Trophoblast cell (in vitro differentiated cells and primary cell): ENCODE data around the gene OBSCN.

Experiments
- DNase-seq, 2 donors: peaks; one replicate each; pipeline ENCODE4 v3.0.0-alpha.2; 2016
- H2AFZ ChIP-seq: 2 replicates; pipeline ENCODE4 v1.6.1; 2013; ENCODE audit warnings: low read length, moderate library complexity, mild to moderate bottlenecking; ENCODE audit not compliant: insufficient read depth, poor library complexity
- H2AK5ac ChIP-seq: 2 replicates; pipeline ENCODE4 v1.6.1; 2013; ENCODE audit warnings: mild to moderate bottlenecking, low read length
- H2BK120ac ChIP-seq: 2 replicates; pipeline ENCODE4 v1.6.1; 2013; ENCODE audit warnings: low read length, mild to moderate bottlenecking, moderate library complexity; ENCODE audit not compliant: insufficient read depth, poor library complexity
- H2BK12ac ChIP-seq: 2 replicates; pipeline ENCODE4 v1.6.1; 2013; ENCODE audit warnings: mild to moderate bottlenecking, low read length, moderate library complexity
- H2BK5ac ChIP-seq: 2 replicates; pipeline ENCODE4 v1.6.1; 2013; ENCODE audit warnings: low read length, low read depth, moderate library complexity, mild to moderate bottlenecking; ENCODE audit not compliant: poor library complexity
- H3K14ac ChIP-seq: 2 replicates; pipeline ENCODE4 v1.6.1; 2013; ENCODE audit warnings: mild to moderate bottlenecking, low read length
- H3K18ac ChIP-seq: 2 replicates; pipeline ENCODE4 v1.6.1; 2013; ENCODE audit warnings: mild to moderate bottlenecking, low read length
- H3K23ac ChIP-seq: 2 replicates; pipeline ENCODE4 v1.6.1; 2013; ENCODE audit warnings: low read length
- H3K27ac ChIP-seq: 2 replicates; pipeline ENCODE4 v1.5.1; 2013; ENCODE audit warnings: low read depth, mild to moderate bottlenecking, inconsistent platforms, low read length, moderate library complexity
- H3K27me3 ChIP-seq: 2 replicates; pipeline ENCODE4 v1.6.1; 2013; ENCODE audit warnings: inconsistent platforms, mild to moderate bottlenecking, low read length, moderate library complexity; ENCODE audit not compliant: insufficient read depth
- H3K36me3 ChIP-seq, 2 experiments: 1 replicate in 1 of 2; 2 replicates in 1 of 2; pipeline ENCODE4 v1.6.1; 2013; ENCODE audit warnings: low read length in 2 of 2, mild to moderate bottlenecking in 2 of 2, moderate library complexity in 1 of 2; ENCODE audit not compliant: insufficient read depth in 2 of 2, control insufficient read depth in 1 of 2
- H3K4ac ChIP-seq: 2 replicates; pipeline ENCODE4 v1.6.1; 2013; ENCODE audit warnings: low read depth, mild to moderate bottlenecking, low read length, moderate library complexity
- H3K4me1 ChIP-seq, 2 experiments: 1 replicate in 1 of 2; 2 replicates in 1 of 2; pipeline ENCODE4 v1.6.1; 2013; ENCODE audit warnings: low read length in 2 of 2, mild to moderate bottlenecking in 2 of 2, moderate library complexity in 1 of 2; ENCODE audit not compliant: insufficient read depth in 2 of 2, control insufficient read depth in 1 of 2
- H3K4me2 ChIP-seq: 2 replicates; pipeline ENCODE4 v1.6.1; 2013; ENCODE audit warnings: inconsistent platforms, mild to moderate bottlenecking, low read length, moderate library complexity
- H3K4me3 ChIP-seq: 2 replicates; pipeline ENCODE4 v1.5.1; 2013; ENCODE audit warnings: mild to moderate bottlenecking, low read depth, low read length, inconsistent platforms
- H3K79me1 ChIP-seq: one replicate; pipeline ENCODE4 v1.6.1; 2013; ENCODE audit warnings: low read length
- H3K79me2 ChIP-seq: 2 replicates; pipeline ENCODE4 v1.6.1; 2013; ENCODE audit warnings: low read length, mild to moderate bottlenecking; ENCODE audit not compliant: control insufficient read depth, insufficient read depth, poor library complexity
- H3K9ac ChIP-seq: 2 replicates; pipeline ENCODE4 v1.6.1; 2013; ENCODE audit warnings: mild to moderate bottlenecking, low read length
- H3K9me3 ChIP-seq: 2 replicates; pipeline ENCODE4 v1.6.1; 2013; ENCODE audit warnings: low read depth, mild to moderate bottlenecking, control low read depth, inconsistent platforms, low read length; ENCODE audit not compliant: insufficient read depth
- H4K12ac ChIP-seq: 2 replicates; pipeline ENCODE4 v1.6.1; 2013; ENCODE audit warnings: low read depth, mild to moderate bottlenecking, low read length, moderate library complexity
- H4K8ac ChIP-seq: 2 replicates; pipeline ENCODE4 v1.6.1; 2013; ENCODE audit warnings: low read depth, mild to moderate bottlenecking, low read length, moderate library complexity
- H4K91ac ChIP-seq: one replicate; pipeline ENCODE4 v1.6.1; 2013; ENCODE audit warnings: low read depth, mild to moderate bottlenecking, low read length, moderate library complexity
- WGBS: extraction: QIAGEN DNeasy Blood & Tissue Kit; methylation state at CpG from one replicate; pipeline ENCODE4 v1.1.7; 2013; ENCODE audit warnings: missing lambda C conversion rate; ENCODE audit not compliant: insufficient read length, insufficient coverage; ENCODE audit errors: extremely low coverage; 5-methylcytosine and 5-hydroxymethylcytosine counted together

OBSCN gene

GRCh38 chr1:228405200-228405978 is 197.5 kb downstream of the OBSCN start:
- Histone ChIP-seq H3K4me1 (peaks cover 17 to 21% of the 10 kb centered on the region in 2 experiments), H3K4me2 (peak overlapping the region; percentile 79), H2BK5ac (peak overlapping the region; percentile 23), H4K91ac (peak overlapping the region; percentile 22), H3K14ac (peak overlapping the region; percentile 74), H3K23ac (no peak overlapping the region), H3K9me3 (peaks cover 3% of the 10 kb centered on the region), H2BK120ac (no peak overlapping the region), H3K18ac (peak overlapping the region; percentile 62), H4K8ac (peak overlapping the region; percentile 25), H3K4me3 (peak overlapping the region; percentile 91), H4K12ac (no peak overlapping the region), H3K79me2 (peaks cover 23% of the 10 kb centered on the region), H2AK5ac (peak overlapping the region; percentile 39), H3K27me3 (no peaks in the 10 kb centered on the region), H3K4ac (peak overlapping the region; percentile 97), H3K79me1 (peaks cover 16% of the 10 kb centered on the region), H2AFZ (peak overlapping the region; percentile 18), H2BK12ac (no peak overlapping the region), H3K36me3 (peaks cover 42 to 44% of the 10 kb centered on the region in 2 experiments), H3K27ac (no peak overlapping the region), H3K9ac (peak overlapping the region; percentile 82)
- no CpG with 5 or more reads among the region's 11 CpGs for WGBS
- no peak for DNase-seq

GRCh38 chr1:228405979-228406228 is 198.1 kb downstream of the OBSCN start:
- no CpG with 5 or more reads among the region's 21 CpGs for WGBS
- Histone ChIP-seq H2BK12ac (no peak overlapping the region), H3K4me1 (peaks cover 17 to 21% of the 10 kb centered on the region in 2 experiments)

GRCh38 chr1:228407106-228408040 is 199.5 kb downstream of the OBSCN start:
- Histone ChIP-seq H3K27ac (peak overlapping the region; percentile 87), H4K12ac (peak overlapping the region; percentile 96), H3K79me1 (peaks cover 16% of the 10 kb centered on the region), H3K4me1 (peaks cover 17 to 25% of the 10 kb centered on the region in 2 experiments), H3K4me2 (peak overlapping the region; percentile 78), H4K91ac (peak overlapping the region; percentile 92), H3K14ac (peak overlapping the region; percentile 96), H3K23ac (no peak overlapping the region), H2BK5ac (peak overlapping the region; percentile 91), H3K36me3 (peaks cover 39 to 43% of the 10 kb centered on the region in 2 experiments), H2BK12ac (peak overlapping the region; percentile 51), H2AK5ac (peak overlapping the region; percentile 95), H4K8ac (peak overlapping the region; percentile 97), H3K9me3 (no peaks in the 10 kb centered on the region), H2AFZ (peak overlapping the region; percentile 78), H3K4me3 (peak overlapping the region; percentile 81), H2BK120ac (peak overlapping the region; percentile 92), H3K9ac (peak overlapping the region; percentile 60), H3K4ac (peak overlapping the region; percentile 87), H3K79me2 (peaks cover 23% of the 10 kb centered on the region), H3K18ac (peak overlapping the region; percentile 96), H3K27me3 (no peaks in the 10 kb centered on the region)
- DNase-seq: peak in 1 of 2 donors; percentile 26
- no CpG with 5 or more reads among the region's 29 CpGs for WGBS

More at GRCh38 chr1:228405979-228406228, 198.1 kb downstream of the OBSCN start:
- peak overlapping the region; percentile 98 for H2AK5ac ChIP-seq
- no peaks in the 10 kb centered on the region for H3K27me3 ChIP-seq
- peak overlapping the region; percentile 89 for H2BK120ac ChIP-seq
- no peak overlapping the region for H3K23ac ChIP-seq
- peaks cover 23% of the 10 kb centered on the region for H3K79me2 ChIP-seq
- no peak for DNase-seq
- peak overlapping the region; percentile 97 for H3K18ac ChIP-seq
- H3K4me3 ChIP-seq: peak overlapping the region; percentile 91
- H3K4ac ChIP-seq: peak overlapping the region; percentile 97
- H4K8ac ChIP-seq: peak overlapping the region; percentile 88
- H2BK5ac ChIP-seq: peak overlapping the region; percentile 95
- peaks cover 42 to 44% of the 10 kb centered on the region in 2 experiments for H3K36me3 ChIP-seq
- peak overlapping the region; percentile 82 for H3K9ac ChIP-seq
- peak overlapping the region; percentile 91 for H4K91ac ChIP-seq
- H2AFZ ChIP-seq: peak overlapping the region; percentile 84
- peak overlapping the region; percentile 86 for H4K12ac ChIP-seq
- H3K9me3 ChIP-seq: peaks cover under 1% of the 10 kb centered on the region
- H3K27ac ChIP-seq: peak overlapping the region; percentile 83
- peak overlapping the region; percentile 97 for H3K14ac ChIP-seq
- H3K4me2 ChIP-seq: peak overlapping the region; percentile 79
- peaks cover 16% of the 10 kb centered on the region for H3K79me1 ChIP-seq

- Histone ChIP-seq H4K8ac (no peak overlapping the region), H4K91ac (peak overlapping the region; percentile 25), H3K79me2 (peaks cover 21% of the 10 kb centered on the region), H3K4me1 (peaks cover 17 to 25% of the 10 kb centered on the region in 2 experiments), H2BK120ac (no peak overlapping the region), H3K4me3 (no peak overlapping the region), H3K36me3 (peaks cover 30 to 35% of the 10 kb centered on the region in 2 experiments), H4K12ac (peak overlapping the region; percentile 14), H3K27ac (no peak overlapping the region), H3K4ac (no peak overlapping the region), H3K4me2 (peak overlapping the region; percentile 78), H3K23ac (no peak overlapping the region), H2AFZ (no peak overlapping the region), H3K14ac (no peak overlapping the region), H3K9ac (no peak overlapping the region), H2BK5ac (no peak overlapping the region), H3K79me1 (peaks cover 16% of the 10 kb centered on the region), H3K9me3 (no peaks in the 10 kb centered on the region), H3K27me3 (no peaks in the 10 kb centered on the region), H2BK12ac (no peak overlapping the region), H2AK5ac (no peak overlapping the region), H3K18ac (peak overlapping the region; percentile 4)
- DNase-seq: no peak
- WGBS: no CpG with 5 or more reads among the region's 27 CpGs
These were observed 200.4 kb downstream of the OBSCN start for GRCh38 chr1:228408041-228408868.
